IMR-90 (cell line): ENCODE results near the gene ARL2.

ENCODE experiments used
- BHLHE40 ChIP-seq: fragments of 150-350 bp; IDR thresholded peaks from 2 replicates; pipeline ENCODE4 v1.6.1; 2016; ENCODE audit warnings: mild to moderate bottlenecking, low read depth, low read length
- CTCF ChIP-seq: conservative IDR thresholded peaks from 2 replicates; pipeline ENCODE4 v1.5.1; 2012; ENCODE audit warnings: mild to moderate bottlenecking, low read depth, low read length, improper control_type of control experiment
- FOS ChIP-seq: fragments of 150-350 bp; IDR thresholded peaks from 2 replicates; pipeline ENCODE4 v1.6.1; 2016; ENCODE audit warnings: low read depth, low read length

- TF ChIP-seq CTCF (no peak), BHLHE40 (no peak), FOS (no peak)
These were observed 43.0 kb downstream of the ARL2 start for GRCh38 chr11:65056999-65057398.
